Keratinocyte (primary cell): Measurements from ENCODE around the gene C10orf90.

ENCODE experiments used
- EZH2 ChIP-seq: IDR thresholded peaks from one replicate; pipeline ENCODE4 v1.6.1; 2012; ENCODE audit warnings: inconsistent platforms, mild to moderate bottlenecking, low read length, moderate library complexity
- TF ChIP-seq, protein P1 (sequence below), 3 experiments: IDR thresholded peaks in 1 of 3; conservative IDR thresholded peaks in 1 of 3; optimal IDR thresholded peaks in 1 of 3; 2 replicates in 2 of 3; 3 replicates in 1 of 3; pipeline versions ENCODE3 to v1.5.1; 2011; ENCODE audit warnings: low read length in 3 of 3, mild to moderate bottlenecking in 3 of 3, moderate library complexity in 2 of 3, control low read depth in 1 of 3, inconsistent platforms in 1 of 3; ENCODE audit not compliant: insufficient read depth in 2 of 3; ENCODE audit errors: extremely low read depth in 1 of 3

GRCh38 chr10:126569513-126570244 lies 100.8 kb downstream of the C10orf90 start:
- TF ChIP-seq, protein P1, sequence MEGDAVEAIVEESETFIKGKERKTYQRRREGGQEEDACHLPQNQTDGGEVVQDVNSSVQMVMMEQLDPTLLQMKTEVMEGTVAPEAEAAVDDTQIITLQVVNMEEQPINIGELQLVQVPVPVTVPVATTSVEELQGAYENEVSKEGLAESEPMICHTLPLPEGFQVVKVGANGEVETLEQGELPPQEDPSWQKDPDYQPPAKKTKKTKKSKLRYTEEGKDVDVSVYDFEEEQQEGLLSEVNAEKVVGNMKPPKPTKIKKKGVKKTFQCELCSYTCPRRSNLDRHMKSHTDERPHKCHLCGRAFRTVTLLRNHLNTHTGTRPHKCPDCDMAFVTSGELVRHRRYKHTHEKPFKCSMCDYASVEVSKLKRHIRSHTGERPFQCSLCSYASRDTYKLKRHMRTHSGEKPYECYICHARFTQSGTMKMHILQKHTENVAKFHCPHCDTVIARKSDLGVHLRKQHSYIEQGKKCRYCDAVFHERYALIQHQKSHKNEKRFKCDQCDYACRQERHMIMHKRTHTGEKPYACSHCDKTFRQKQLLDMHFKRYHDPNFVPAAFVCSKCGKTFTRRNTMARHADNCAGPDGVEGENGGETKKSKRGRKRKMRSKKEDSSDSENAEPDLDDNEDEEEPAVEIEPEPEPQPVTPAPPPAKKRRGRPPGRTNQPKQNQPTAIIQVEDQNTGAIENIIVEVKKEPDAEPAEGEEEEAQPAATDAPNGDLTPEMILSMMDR (optimal IDR thresholded peaks at IDR 0.05 in 1 of 3, IDR thresholded peaks at IDR 0.05 in 1 of 3, conservative IDR thresholded peaks at IDR 0.05 in 1 of 3; ENCODE audit: extremely low read depth in 1 of 3, insufficient read depth in 2 of 3, low read length in 3 of 3): no peak
- TF ChIP-seq EZH2: no peak
